Aorta (tissue), 5 donors: ENCODE results near the gene PTPRM. TPM values are rescaled to one million over a fixed set of nuclear protein-coding genes. Genes with fewer than 3 reads are reported as not detected.

ENCODE experiments used
- ATAC-seq: fragments of 200-7000 bp; cut with Tn5 transposase; one replicate; pipeline ENCODE4 v1.9.1; 2022; ENCODE audit warnings: moderate library complexity; ENCODE audit not compliant: low FRiP score
- DNase-seq, 2 donors: peaks; one replicate each; pipeline ENCODE4 v3.0.0-alpha.2; 2020
- H3K27ac ChIP-seq, 2 donors: one replicate each; pipeline ENCODE4 v1.5.1; 2013; ENCODE audit warnings: low read length in 2 of 2, mild to moderate bottlenecking in 2 of 2, moderate library complexity in 2 of 2, control low read depth in 1 of 2, inconsistent platforms in 1 of 2, low read depth in 1 of 2
- H3K27me3 ChIP-seq, 2 donors: one replicate each; pipeline ENCODE4 v1.6.1; 2013; ENCODE audit warnings: control low read depth in 1 of 2, low read length in 1 of 2, mild to moderate bottlenecking in 1 of 2, moderate library complexity in 1 of 2; ENCODE audit not compliant: insufficient read depth in 2 of 2, control insufficient read depth in 1 of 2
- H3K36me3 ChIP-seq, 2 donors: one replicate each; pipeline ENCODE4 v1.6.1; 2013; ENCODE audit warnings: control low read depth in 1 of 2, low read length in 1 of 2, mild to moderate bottlenecking in 1 of 2; ENCODE audit not compliant: insufficient read depth in 2 of 2, control insufficient read depth in 1 of 2
- H3K4me1 ChIP-seq, 2 donors: one replicate each; pipeline ENCODE4 v1.6.1; 2013; ENCODE audit warnings: low read length in 2 of 2, control low read depth in 1 of 2, mild to moderate bottlenecking in 1 of 2, moderate library complexity in 1 of 2; ENCODE audit not compliant: insufficient read depth in 2 of 2, control insufficient read depth in 1 of 2
- H3K4me3 ChIP-seq, 2 donors: one replicate each; pipeline ENCODE4 v1.5.1; 2013; ENCODE audit warnings: low read length in 2 of 2, control low read depth in 1 of 2, mild to moderate bottlenecking in 1 of 2
- H3K9me3 ChIP-seq: one replicate; pipeline ENCODE4 v1.6.1; 2013; ENCODE audit warnings: mild to moderate bottlenecking, low read length; ENCODE audit not compliant: control insufficient read depth
- WGBS, 2 donors: extraction: QIAGEN DNeasy Blood & Tissue Kit; methylation state at CpG; one replicate each; pipeline ENCODE4 v1.1.7; 2013; 5-methylcytosine and 5-hydroxymethylcytosine counted together
- intact Hi-C, 2 donors: fragments of 100-400 bp; cut with DNase I; formaldehyde crosslinking; loops; one replicate each; pipeline versions ENCODE4 v1.14.2 to v1.15.0; 2022
- polyA plus RNA-seq, 2 donors: library from polyadenylated mRNA; stranded (reverse); fragments of 200-250 nt; gene quantifications; one replicate each; pipeline ENCODE4 v1.2.3, GENCODE V29; 2013
- total RNA-seq, 2 donors: library from RNA; stranded (reverse); fragmentation: NEBNext Ultra II Directional; extraction: Animal tissue kit (Norgen Biotek cat#: 25700); gene quantifications; one replicate each; pipeline ENCODE4 v1.2.1, GENCODE V29; 2021
- donor health status: healthy with polysubstance abuse.
- donor health status: Bipolar disorder and iron deficiency.
- donor health status: DM: no; HTN: no; CAD: no.
- donor health status: DM: no; HTN: no; CAD: no.
- donor health status: DM: yes; HTN: yes; CAD: no.

PTPRM gene
- total and polyA plus RNA-seq, 4 donors, result 10.6 to 98.9 (median 65.6) TPM

- ATAC-seq (peak; percentile 36), DNase-seq (no peak)
- H3K4me1 ChIP-seq, result peaks cover 4 to 6% of the 10 kb centered on the region in 2 donors
- H3K4me3 ChIP-seq, result no peak overlapping the region
- no peaks in the 10 kb centered on the region for H3K36me3 ChIP-seq
- intact Hi-C loops, result no loop called here
- H3K27ac ChIP-seq, result no peak overlapping the region
- H3K27me3 ChIP-seq, result no peaks in the 10 kb centered on the region
- 4 to 7% methylated on average over 3 of the region's 3 CpGs for WGBS, 2 donors
- H3K9me3 ChIP-seq, result no peaks in the 10 kb centered on the region
These were observed 354.9 kb downstream of the PTPRM start for GRCh38 chr18:7921938-7922587.

GRCh38 chr18:7923105-7923504, 356.0 kb downstream of the PTPRM start:
- ATAC-seq, result no peak
- Histone ChIP-seq H3K36me3 (peaks cover 0 to 3% of the 10 kb centered on the region in 2 donors), H3K27ac (no peak overlapping the region), H3K4me1 (peaks cover 4 to 6% of the 10 kb centered on the region in 2 donors), H3K9me3 (no peaks in the 10 kb centered on the region), H3K4me3 (no peak overlapping the region), H3K27me3 (no peaks in the 10 kb centered on the region)
- no peak for DNase-seq
- intact Hi-C loops, result no loop called here
- 94 to 95% methylated on average over 4 of the region's 4 CpGs for WGBS, 2 donors

GRCh38 chr18:7924616-7925015, 357.5 kb downstream of the PTPRM start:
- peaks cover 4 to 6% of the 10 kb centered on the region in 2 donors for H3K4me1 ChIP-seq
- intact Hi-C loops, result no loop called here

GRCh38 chr18:7926526-7926925, 359.4 kb downstream of the PTPRM start:
- no peaks in the 10 kb centered on the region for H3K27me3 ChIP-seq
- H3K27ac ChIP-seq, result no peak overlapping the region
- peaks cover 4 to 6% of the 10 kb centered on the region in 2 donors for H3K4me1 ChIP-seq
- intact Hi-C loops, result no loop called here
- WGBS, 2 donors, result 93 to 95% methylated on average over 4 of the region's 4 CpGs
- no peak overlapping the region for H3K4me3 ChIP-seq
- ATAC-seq (no peak), DNase-seq (no peak)
- H3K36me3 ChIP-seq, result peaks cover 0 to 3% of the 10 kb centered on the region in 2 donors
- H3K9me3 ChIP-seq, result no peaks in the 10 kb centered on the region

More at GRCh38 chr18:7924616-7925015, 357.5 kb downstream of the PTPRM start:
- H3K27me3 ChIP-seq, result no peaks in the 10 kb centered on the region
- ATAC-seq, result no peak
- H3K27ac ChIP-seq, result no peak overlapping the region
- no peak for DNase-seq
- peaks cover 0 to 3% of the 10 kb centered on the region in 2 donors for H3K36me3 ChIP-seq
- no peaks in the 10 kb centered on the region for H3K9me3 ChIP-seq
- H3K4me3 ChIP-seq, result no peak overlapping the region
- 96 to 98% methylated on average over 5 of the region's 5 CpGs for WGBS, 2 donors

GRCh38 chr18:7927119-7927518, 360.0 kb downstream of the PTPRM start:
- Histone ChIP-seq H3K4me3 (no peak overlapping the region), H3K9me3 (no peaks in the 10 kb centered on the region), H3K27me3 (no peaks in the 10 kb centered on the region), H3K36me3 (peaks cover 0 to 3% of the 10 kb centered on the region in 2 donors), H3K4me1 (peaks cover 4 to 6% of the 10 kb centered on the region in 2 donors), H3K27ac (no peak overlapping the region)
- intact Hi-C loops, result loop anchor here in 1 of 2 donors (1.0 kb wide), 1 partner anchor 14 kb away; no protein-coding TSS in a partner anchor
- 49 to 60% methylated on average over 2 of the region's 2 CpGs for WGBS, 2 donors
- no peak for DNase-seq
- ATAC-seq, result no peak

- WGBS, 2 donors, result 77 to 80% methylated on average over 3 of the region's 3 CpGs
- no peaks in the 10 kb centered on the region for H3K27me3 ChIP-seq
- intact Hi-C loops, result no loop called here
- H3K36me3 ChIP-seq, result peaks cover 0 to 3% of the 10 kb centered on the region in 2 donors
- DNase-seq (no peak), ATAC-seq (no peak)
- no peak overlapping the region for H3K4me3 ChIP-seq
- H3K27ac ChIP-seq, result no peak overlapping the region
- H3K9me3 ChIP-seq, result no peaks in the 10 kb centered on the region
- peaks cover 0 to 2% of the 10 kb centered on the region in 2 donors for H3K4me1 ChIP-seq
These were observed 364.6 kb downstream of the PTPRM start for GRCh38 chr18:7931763-7932162.

GRCh38 chr18:7937268-7937667, 370.2 kb downstream of the PTPRM start:
- intact Hi-C loops, result no loop called here
- Histone ChIP-seq H3K27me3 (no peaks in the 10 kb centered on the region), H3K4me3 (no peak overlapping the region), H3K9me3 (no peaks in the 10 kb centered on the region), H3K27ac (no peak overlapping the region), H3K4me1 (no peaks in the 10 kb centered on the region), H3K36me3 (no peaks in the 10 kb centered on the region)
- ATAC-seq, result no peak
- WGBS, 2 donors, result 82 to 93% methylated on average over 13 of the region's 13 CpGs
- DNase-seq, result no peak

- no peak overlapping the region for H3K27ac ChIP-seq
- ATAC-seq, result no peak
- no peak for DNase-seq
- intact Hi-C loops, result no loop called here
- 95 to 99% methylated on average over 5 of the region's 5 CpGs for WGBS, 2 donors
- H3K4me3 ChIP-seq, result no peak overlapping the region
- H3K36me3 ChIP-seq, result no peaks in the 10 kb centered on the region
- H3K27me3 ChIP-seq, result no peaks in the 10 kb centered on the region
- no peaks in the 10 kb centered on the region for H3K9me3 ChIP-seq
- no peaks in the 10 kb centered on the region for H3K4me1 ChIP-seq
These were observed 372.4 kb downstream of the PTPRM start for GRCh38 chr18:7939521-7939920.

GRCh38 chr18:7940379-7940778, 373.3 kb downstream of the PTPRM start:
- DNase-seq (no peak), ATAC-seq (no peak)
- Histone ChIP-seq H3K9me3 (no peaks in the 10 kb centered on the region), H3K4me1 (no peaks in the 10 kb centered on the region), H3K27me3 (no peaks in the 10 kb centered on the region), H3K36me3 (no peaks in the 10 kb centered on the region), H3K4me3 (no peak overlapping the region), H3K27ac (no peak overlapping the region)
- 71 to 92% methylated on average over 5 of the region's 5 CpGs for whole genome bisulfite sequencing, 2 donors
- intact Hi-C loops, result no loop called here
